B cell (primary cell): ENCODE measurements around the gene PPAN. TPM values are rescaled to one million over a fixed set of nuclear protein-coding genes. Genes with fewer than 3 reads are reported as not detected.

Experiments used
- ATAC-seq: fragments of 200-7000 bp; cut with Tn5 transposase; one replicate; pipeline ENCODE4 v1.10.0; 2021; ENCODE audit warnings: low read depth, mild to moderate bottlenecking, moderate number of reproducible peaks, moderate library complexity
- CTCF ChIA-PET: fragments of 350-600 bp; sonication (Branson Sonifier 250); formaldehyde crosslinking; loops from one replicate; lab custom pipeline; 2021; ENCODE audit warnings: antibody characterized with exemption, inconsistent platforms; lab: Charles Lee
- POLR2A ChIA-PET: fragments of 350-600 bp; sonication (Branson Sonifier 250); formaldehyde crosslinking; loops from one replicate; lab custom pipeline; 2021; ENCODE audit warnings: antibody characterized with exemption; lab: Charles Lee
- DNase-seq: peaks from one replicate; pipeline ENCODE4 v3.0.0; 2013
- H2AFZ ChIP-seq: 2 replicates; pipeline ENCODE4 v1.6.1; 2012; ENCODE audit warnings: mild to moderate bottlenecking, low read depth, low read length; ENCODE audit not compliant: insufficient read depth, poor library complexity, severe bottlenecking
- H3K27ac ChIP-seq, 2 donors: 1 replicate in 1 of 2; 2 replicates in 1 of 2; pipeline ENCODE4 v1.5.1; 2012 to 2013; ENCODE audit warnings: low read length in 2 of 2, mild to moderate bottlenecking in 2 of 2, moderate library complexity in 1 of 2
- H3K27me3 ChIP-seq, 4 experiments: fragments of 200-600 bp in 1 of 4; sonication (generic) in 1 of 4; replicated peaks in 1 of 4; 1 replicate in 2 of 4; 2 replicates in 2 of 4; pipeline versions ENCODE4 v1.6.1 to v1.7.0; 2013 to 2016; ENCODE audit warnings: low read length in 3 of 4, mild to moderate bottlenecking in 2 of 4, mixed read lengths in 1 of 4, moderate library complexity in 1 of 4; ENCODE audit not compliant: insufficient read depth in 4 of 4, control insufficient read depth in 3 of 4; ENCODE audit errors: control extremely low read depth in 1 of 4
- H3K36me3 ChIP-seq, 2 experiments: replicated peaks in 1 of 2; 1 replicate in 1 of 2; 2 replicates in 1 of 2; pipeline versions ENCODE4 v1.6.1 to v1.7.1; 2013; ENCODE audit warnings: low read length in 1 of 2; ENCODE audit not compliant: insufficient read depth in 2 of 2, control insufficient read depth in 1 of 2; ENCODE audit errors: control extremely low read depth in 1 of 2, extremely low read depth in 1 of 2
- H3K4me1 ChIP-seq, 2 donors: fragments of 200-600 bp in 1 of 2; sonication (generic) in 1 of 2; 1 replicate in 1 of 2; 2 replicates in 1 of 2; pipeline versions ENCODE4 v1.5.1 to v1.6.1; 2013 to 2017; ENCODE audit warnings: low read length in 2 of 2; ENCODE audit not compliant: control insufficient read depth in 2 of 2, insufficient read depth in 2 of 2
- H3K4me2 ChIP-seq: replicated peaks from 2 replicates; pipeline ENCODE3; 2012; ENCODE audit warnings: mild to moderate bottlenecking, low read depth, low read length; ENCODE audit not compliant: poor library complexity, severe bottlenecking
- H3K4me3 ChIP-seq, 5 experiments: fragments of 200-600 bp in 1 of 5; sonication (generic) in 1 of 5; 1 replicate in 3 of 5; 2 replicates in 2 of 5; pipeline versions ENCODE4 v1.5.1 to v1.7.0; 2011 to 2016; ENCODE audit warnings: low read length in 4 of 5, mild to moderate bottlenecking in 4 of 5, low read depth in 2 of 5, control low read depth in 1 of 5, moderate library complexity in 1 of 5; ENCODE audit not compliant: insufficient read depth in 1 of 5; ENCODE audit errors: control extremely low read depth in 1 of 5, extremely low read depth in 1 of 5
- H3K79me2 ChIP-seq: fragments of 200-600 bp; sonication (generic); one replicate; pipeline ENCODE4 v1.6.0; 2016; ENCODE audit warnings: low read length; ENCODE audit not compliant: control insufficient read depth, insufficient read depth
- H3K9ac ChIP-seq: fragments of 200-600 bp; sonication (generic); 2 replicates; pipeline ENCODE4 v1.6.1; 2017; ENCODE audit warnings: mild to moderate bottlenecking, low read length, moderate library complexity
- H3K9me3 ChIP-seq, 3 donors: one replicate each; pipeline versions ENCODE4 v1.6.1 to v1.7.1; 2013; ENCODE audit warnings: low read length in 2 of 3; ENCODE audit not compliant: control insufficient read depth in 2 of 3, insufficient read depth in 1 of 3; ENCODE audit errors: control extremely low read depth in 1 of 3
- H4K20me1 ChIP-seq: 2 replicates; pipeline ENCODE4 v1.6.0; 2012; ENCODE audit warnings: mild to moderate bottlenecking, low read length; ENCODE audit not compliant: insufficient read depth, control insufficient read depth, poor library complexity, severe bottlenecking
- H3K27ac Mint-ChIP-seq: one replicate; pipeline ENCODE4 v1.8.0; 2021; ENCODE audit warnings: mixed read lengths
- H3K27me3 Mint-ChIP-seq: one replicate; pipeline ENCODE4 v1.8.0; 2021; ENCODE audit warnings: mixed read lengths
- H3K4me1 Mint-ChIP-seq: one replicate; pipeline ENCODE4 v1.8.0; 2021; ENCODE audit warnings: mixed read lengths
- H3K4me3 Mint-ChIP-seq: one replicate; pipeline ENCODE4 v1.8.0; 2021; ENCODE audit warnings: mixed read lengths
- H3K9me3 Mint-ChIP-seq: one replicate; pipeline ENCODE4 v1.8.0; 2022; ENCODE audit warnings: mixed read lengths; ENCODE audit not compliant: insufficient read depth
- EZH2 ChIP-seq: IDR thresholded peaks from 2 replicates; pipeline ENCODE4 v1.6.1; 2012; ENCODE audit warnings: borderline replicate concordance, low read depth, mild to moderate bottlenecking, moderate library complexity, low read length; ENCODE audit not compliant: insufficient read depth, poor library complexity, severe bottlenecking
- WGBS: methylation state at CpG from one replicate; pipeline ENCODE4 v1.1.5; 2013; ENCODE audit warnings: missing lambda C conversion rate; ENCODE audit not compliant: insufficient coverage; 5-methylcytosine and 5-hydroxymethylcytosine counted together
- intact Hi-C: fragments of 100-400 bp; cut with micrococcal nuclease; formaldehyde crosslinking; loops from one replicate; pipeline ENCODE4 v1.10.0; 2022
- polyA plus RNA-seq: library from polyadenylated mRNA; depleted of rRNA; stranded (reverse); fragments of >200 nt; gene quantifications from 2 replicates; pipeline ENCODE4 v1.2.3, GENCODE V29; 2012
- total RNA-seq, 2 donors: library from RNA; stranded (reverse); fragments of 120-200 nt in 1 of 2; gene quantifications; 1 replicate in 1 of 2; 2 replicates in 1 of 2; pipeline versions ENCODE4 v1.2.3 to v1.2.4, GENCODE V29; 2013 to 2022
- TF ChIP-seq, protein P1 (sequence below): fragments of 200-600 bp; IDR thresholded peaks from one replicate; pipeline ENCODE4 v1.8.0; 2022; ENCODE audit warnings: antibody characterized with exemption, mild to moderate bottlenecking

The PPAN gene
- total and polyA plus RNA-seq, 2 donors (not counting 1 experiment from before 2014, with no cell fraction given), result 42.2 to 88.0 TPM

DNA sequence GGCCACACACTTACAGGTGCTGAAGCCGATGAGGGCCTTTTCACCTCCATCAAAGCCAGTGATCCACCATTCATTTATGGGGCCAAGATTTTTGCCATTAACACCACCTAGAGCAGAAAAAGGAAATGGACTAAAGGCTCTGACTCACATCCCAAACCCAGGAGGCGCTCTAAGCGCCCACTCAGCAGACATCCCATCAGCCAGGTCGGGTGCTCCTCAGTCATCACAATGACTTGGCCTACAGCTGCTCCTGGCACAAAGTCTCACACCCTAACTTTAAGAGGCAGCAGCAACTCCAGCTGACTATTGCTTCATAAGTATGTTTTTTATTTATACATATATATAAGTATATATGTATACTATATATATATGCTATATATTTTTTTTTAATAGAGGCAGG is 49.7 kb downstream of the PPAN start:
- H4K20me1 ChIP-seq, result no peaks in the 10 kb centered on the region
- no peaks in the 10 kb centered on the region for H3K27me3 ChIP-seq
- no peak overlapping the region for H3K9ac ChIP-seq
- no peak overlapping the region for H2AFZ ChIP-seq
- WGBS, result 100% methylated on average over 3 of the region's 4 CpGs
- intact Hi-C loops, result no loop called here
- no peak overlapping the region for H3K4me3 ChIP-seq
- no peak for DNase-seq
- ChIA-PET CTCF (no interaction called here), POLR2A (no interaction called here)
- H3K27ac Mint-ChIP-seq, result no peak overlapping the region
- ATAC-seq, result no peak
- H3K4me2 ChIP-seq, result no peak overlapping the region
- H3K27me3 Mint-ChIP-seq, result no peaks in the 10 kb centered on the region
- H3K27ac ChIP-seq, result no peak overlapping the region
- no peaks in the 10 kb centered on the region for H3K4me1 ChIP-seq
- H3K79me2 ChIP-seq, result no peaks in the 10 kb centered on the region
- no peak overlapping the region for H3K4me3 Mint-ChIP-seq
- peaks cover 4 to 84% of the 10 kb centered on the region in 2 experiments for H3K36me3 ChIP-seq
- no peaks in the 10 kb centered on the region for H3K4me1 Mint-ChIP-seq
- no peaks in the 10 kb centered on the region for H3K9me3 ChIP-seq
- TF ChIP-seq, protein P1, sequence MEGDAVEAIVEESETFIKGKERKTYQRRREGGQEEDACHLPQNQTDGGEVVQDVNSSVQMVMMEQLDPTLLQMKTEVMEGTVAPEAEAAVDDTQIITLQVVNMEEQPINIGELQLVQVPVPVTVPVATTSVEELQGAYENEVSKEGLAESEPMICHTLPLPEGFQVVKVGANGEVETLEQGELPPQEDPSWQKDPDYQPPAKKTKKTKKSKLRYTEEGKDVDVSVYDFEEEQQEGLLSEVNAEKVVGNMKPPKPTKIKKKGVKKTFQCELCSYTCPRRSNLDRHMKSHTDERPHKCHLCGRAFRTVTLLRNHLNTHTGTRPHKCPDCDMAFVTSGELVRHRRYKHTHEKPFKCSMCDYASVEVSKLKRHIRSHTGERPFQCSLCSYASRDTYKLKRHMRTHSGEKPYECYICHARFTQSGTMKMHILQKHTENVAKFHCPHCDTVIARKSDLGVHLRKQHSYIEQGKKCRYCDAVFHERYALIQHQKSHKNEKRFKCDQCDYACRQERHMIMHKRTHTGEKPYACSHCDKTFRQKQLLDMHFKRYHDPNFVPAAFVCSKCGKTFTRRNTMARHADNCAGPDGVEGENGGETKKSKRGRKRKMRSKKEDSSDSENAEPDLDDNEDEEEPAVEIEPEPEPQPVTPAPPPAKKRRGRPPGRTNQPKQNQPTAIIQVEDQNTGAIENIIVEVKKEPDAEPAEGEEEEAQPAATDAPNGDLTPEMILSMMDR, result no peak
- TF ChIP-seq EZH2, result no peak
- no peaks in the 10 kb centered on the region for H3K9me3 Mint-ChIP-seq

DNA sequence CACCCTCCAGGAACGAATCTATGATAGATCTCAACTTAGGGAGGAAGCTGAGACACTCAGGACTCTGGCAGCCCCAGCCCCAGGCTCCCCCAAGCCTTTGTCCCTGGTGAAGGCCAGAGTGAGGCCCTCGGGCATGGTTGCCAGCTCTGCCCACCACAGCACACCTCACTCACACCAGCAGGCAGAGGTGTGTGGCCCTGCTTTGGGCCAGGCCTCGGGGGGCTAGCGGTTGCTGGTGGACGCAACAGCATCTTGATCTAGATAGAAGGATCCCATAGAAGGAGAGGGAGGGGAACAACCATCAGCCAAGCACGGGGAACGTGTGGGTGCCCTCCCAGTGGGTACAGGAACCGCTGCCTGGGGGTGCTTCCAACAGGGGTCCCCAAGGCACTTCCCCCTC is 51.9 kb downstream of the PPAN start:
- no peak for DNase-seq
- POLR2A ChIA-PET, result interaction anchor here (0.6 kb wide), 1 partner anchor 33 kb away, joined by 3 read pairs; no protein-coding TSS in a partner anchor
- H3K9me3 Mint-ChIP-seq, result no peaks in the 10 kb centered on the region
- H3K27me3 Mint-ChIP-seq, result no peaks in the 10 kb centered on the region
- Histone ChIP-seq H3K4me1 (no peaks in the 10 kb centered on the region), H3K36me3 (peaks cover 0 to 81% of the 10 kb centered on the region in 2 experiments), H3K4me2 (no peak overlapping the region), H3K27me3 (no peaks in the 10 kb centered on the region), H3K9me3 (no peaks in the 10 kb centered on the region), H3K27ac (no peak overlapping the region), H3K4me3 (no peak overlapping the region), H2AFZ (no peak overlapping the region), H3K79me2 (no peaks in the 10 kb centered on the region), H4K20me1 (no peaks in the 10 kb centered on the region), H3K9ac (no peak overlapping the region)
- H3K4me3 Mint-ChIP-seq, result no peak overlapping the region
- H3K27ac Mint-ChIP-seq, result no peak overlapping the region
- CTCF ChIA-PET, result no interaction called here
- TF ChIP-seq EZH2, result no peak
- H3K4me1 Mint-ChIP-seq, result no peaks in the 10 kb centered on the region
- ATAC-seq, result no peak
- intact Hi-C loops, result no loop called here
- WGBS, result 100% methylated on average over 2 of the region's 8 CpGs
